ENCODE results near the gene CCDC142. TPM values are rescaled to one million over a fixed set of nuclear protein-coding genes. Genes with fewer than 3 reads are reported as not detected.

Gene CCDC142
- total RNA-seq, 3 donors from 2014 or later = 22.6 to 36.5 (median 28.5) TPM

DNA sequence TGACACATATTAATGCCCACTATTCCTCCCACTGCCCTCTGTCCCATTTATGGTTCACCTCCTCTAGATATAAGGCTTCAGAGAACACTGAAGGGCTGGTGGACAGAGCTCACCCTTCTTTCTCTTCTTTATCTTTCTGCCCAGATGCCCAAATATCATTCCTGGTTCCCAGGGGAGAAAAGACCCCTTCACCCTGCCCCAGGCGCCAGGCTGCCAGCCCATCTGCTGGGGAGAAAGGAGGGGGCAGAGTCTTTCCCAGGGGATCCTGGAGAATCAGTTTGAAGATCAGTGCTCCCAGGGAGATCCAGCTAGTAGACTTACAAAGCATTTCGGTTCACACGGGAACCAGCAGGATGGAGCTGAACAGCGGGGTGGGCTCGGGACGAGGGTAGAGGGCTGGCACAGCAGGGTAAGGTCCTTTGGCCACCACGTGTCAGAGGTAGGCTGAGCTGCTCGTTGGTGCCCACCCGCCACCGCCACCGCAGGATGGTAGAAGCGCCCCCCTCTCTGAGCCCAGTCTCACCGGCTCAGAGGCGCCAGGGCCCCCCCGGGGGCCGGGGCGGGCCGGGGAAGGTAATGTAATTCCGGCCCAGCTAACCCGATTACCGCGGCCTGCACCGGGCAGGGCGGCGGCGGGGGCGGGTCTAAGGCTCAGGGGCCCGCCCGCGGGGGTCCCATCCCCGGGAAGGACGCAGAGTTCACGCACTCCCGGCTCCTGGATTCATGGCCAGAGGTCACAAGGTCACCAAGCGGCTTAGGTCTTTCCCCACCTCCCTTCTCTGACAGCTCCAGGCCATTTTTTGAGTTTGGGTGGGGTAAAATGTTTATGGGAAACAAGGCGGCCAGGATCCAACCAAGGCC, 30.2 kb upstream of the CCDC142 start:
- DNase-seq (no peak), ATAC-seq (no peak)
- H3K36me3 ChIP-seq (ENCODE audit: low read depth) = no peaks in the 10 kb centered on the region
- H3K9me3 ChIP-seq = no peaks in the 10 kb centered on the region
- TF ChIP-seq, protein P1, sequence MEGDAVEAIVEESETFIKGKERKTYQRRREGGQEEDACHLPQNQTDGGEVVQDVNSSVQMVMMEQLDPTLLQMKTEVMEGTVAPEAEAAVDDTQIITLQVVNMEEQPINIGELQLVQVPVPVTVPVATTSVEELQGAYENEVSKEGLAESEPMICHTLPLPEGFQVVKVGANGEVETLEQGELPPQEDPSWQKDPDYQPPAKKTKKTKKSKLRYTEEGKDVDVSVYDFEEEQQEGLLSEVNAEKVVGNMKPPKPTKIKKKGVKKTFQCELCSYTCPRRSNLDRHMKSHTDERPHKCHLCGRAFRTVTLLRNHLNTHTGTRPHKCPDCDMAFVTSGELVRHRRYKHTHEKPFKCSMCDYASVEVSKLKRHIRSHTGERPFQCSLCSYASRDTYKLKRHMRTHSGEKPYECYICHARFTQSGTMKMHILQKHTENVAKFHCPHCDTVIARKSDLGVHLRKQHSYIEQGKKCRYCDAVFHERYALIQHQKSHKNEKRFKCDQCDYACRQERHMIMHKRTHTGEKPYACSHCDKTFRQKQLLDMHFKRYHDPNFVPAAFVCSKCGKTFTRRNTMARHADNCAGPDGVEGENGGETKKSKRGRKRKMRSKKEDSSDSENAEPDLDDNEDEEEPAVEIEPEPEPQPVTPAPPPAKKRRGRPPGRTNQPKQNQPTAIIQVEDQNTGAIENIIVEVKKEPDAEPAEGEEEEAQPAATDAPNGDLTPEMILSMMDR (IDR thresholded peaks at IDR 0.05) = no peak
- intact Hi-C loops (cut with DNase I, micrococcal nuclease) = no loop called here
- no peak overlapping the region for H3K4me3 ChIP-seq
- peaks cover 32% of the 10 kb centered on the region for H3K4me1 ChIP-seq (ENCODE audit: low read depth)

DNA sequence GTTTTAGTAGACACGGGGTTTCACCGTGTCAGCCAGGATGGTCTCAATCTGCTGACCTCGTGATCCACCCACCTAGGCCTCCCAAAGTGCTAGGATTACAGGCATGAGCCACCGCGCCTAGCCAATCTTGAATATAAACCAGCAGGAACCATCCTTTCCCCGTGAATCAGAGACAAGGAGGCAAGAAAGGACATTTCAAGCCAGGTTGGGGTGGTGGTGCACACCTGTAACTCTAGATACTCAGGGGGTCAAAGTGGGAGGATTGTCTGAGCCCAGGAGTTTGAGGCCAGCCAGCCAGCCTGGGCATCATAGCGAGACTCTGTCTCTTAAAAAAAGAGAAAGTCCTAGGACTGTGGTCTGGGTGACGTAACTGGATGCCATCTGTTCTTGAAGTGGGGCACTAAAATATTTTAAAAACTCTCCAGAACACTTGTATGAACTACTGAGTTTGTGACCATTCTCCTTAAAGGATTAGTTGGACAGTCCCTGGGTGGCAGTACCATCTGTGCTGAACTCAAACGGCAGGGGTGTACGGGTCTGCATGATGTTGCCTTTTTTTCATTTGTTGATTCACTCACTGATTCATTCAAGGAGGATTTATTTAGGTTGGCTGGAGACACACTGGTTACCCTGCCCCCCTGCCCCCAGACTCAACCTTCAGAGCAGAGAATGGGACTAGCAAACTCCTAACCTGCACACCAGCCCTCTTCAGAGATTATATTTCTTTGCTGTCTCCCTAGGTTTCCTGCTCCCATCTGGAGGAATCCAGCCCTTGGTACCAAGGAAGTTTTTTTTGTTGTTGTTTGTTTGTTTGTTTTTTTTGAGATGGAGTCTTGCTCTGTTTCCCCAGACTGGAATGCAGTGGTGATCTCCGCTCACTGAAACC, 28.5 kb upstream of the CCDC142 start:
- H3K36me3 ChIP-seq (ENCODE audit: low read depth) = no peaks in the 10 kb centered on the region
- DNase-seq (no peak), ATAC-seq (no peak)
- intact Hi-C loops (cut with DNase I, micrococcal nuclease) = no loop called here
- peaks cover 33% of the 10 kb centered on the region for H3K4me1 ChIP-seq (ENCODE audit: low read depth)
- H3K4me3 ChIP-seq = no peak overlapping the region
- TF ChIP-seq, protein P1 (IDR thresholded peaks at IDR 0.05) = no peak
- no peaks in the 10 kb centered on the region for H3K9me3 ChIP-seq

- no peaks in the 10 kb centered on the region for H3K9me3 ChIP-seq
- intact Hi-C loops (cut with DNase I, micrococcal nuclease) = no loop called here
- TF ChIP-seq, protein P1 (IDR thresholded peaks at IDR 0.05) = no peak
These were observed 27.5 kb upstream of the CCDC142 start for GRCh38 chr2:74510272-74510671.

DNA sequence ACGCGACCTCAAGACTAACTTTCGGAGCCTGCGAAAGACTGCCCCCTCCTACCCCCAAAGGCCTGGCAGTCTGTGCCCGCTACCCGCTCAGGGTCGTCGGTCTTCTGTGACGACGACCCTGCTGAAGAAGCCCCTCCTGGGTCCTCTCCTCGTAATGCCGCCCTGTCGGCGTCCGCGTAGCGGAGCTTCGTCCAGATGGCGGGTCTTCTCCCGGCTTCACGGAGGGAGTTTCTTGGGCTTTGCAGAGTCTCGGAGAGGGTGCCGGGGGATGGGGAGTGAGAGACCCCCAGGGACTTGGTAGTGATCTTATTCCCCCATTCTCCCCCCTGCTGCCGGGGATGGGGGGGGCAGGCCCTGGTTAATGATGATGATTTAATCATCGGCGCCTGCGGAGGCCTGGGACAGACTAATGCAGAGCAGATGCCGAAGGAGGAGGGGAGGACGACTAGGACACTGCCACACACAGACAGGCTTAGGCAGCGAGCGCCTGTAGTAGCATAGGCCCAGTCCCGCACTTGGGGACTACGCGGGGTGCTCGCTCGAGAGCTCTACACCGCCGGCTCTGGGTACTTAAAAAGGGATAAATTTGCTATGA, 25.2 kb upstream of the CCDC142 start:
- intact Hi-C loops (cut with DNase I, micrococcal nuclease) = no loop called here
- ATAC-seq = peak; percentile 53
- Histone ChIP-seq H3K4me3 (peak overlapping the region; percentile 46), H3K4me1 (ENCODE audit: low read depth) (peaks cover 34% of the 10 kb centered on the region), H3K36me3 (ENCODE audit: low read depth) (no peaks in the 10 kb centered on the region), H3K9me3 (no peaks in the 10 kb centered on the region)
- peak; percentile 61 to 72 (median 70) for DNase-seq
- TF ChIP-seq, protein P1 (IDR thresholded peaks at IDR 0.05) = no peak

More at GRCh38 chr2:74510272-74510671, 27.5 kb upstream of the CCDC142 start:
- Histone ChIP-seq H3K36me3 (ENCODE audit: low read depth) (no peaks in the 10 kb centered on the region), H3K4me1 (ENCODE audit: low read depth) (peaks cover 33% of the 10 kb centered on the region), H3K4me3 (no peak overlapping the region)
- ATAC-seq = no peak
- DNase-seq = no peak

GRCh38 chr2:74507145-74507925, 24.5 kb upstream of the CCDC142 start, which contains the start of gene PCGF1:
PCGF1 (minus strand) TSS chr2:74507695; CDS start chr2:74507668, 27 bp downstream.
- ATAC-seq (peak; percentile 93), DNase-seq (peak; percentile 100)
- Histone ChIP-seq H3K9me3 (no peaks in the 10 kb centered on the region), H3K4me3 (peak within 1 kb of the TSS; percentile 46), H3K4me1 (ENCODE audit: low read depth) (peaks cover 34% of the 10 kb centered on the region), H3K36me3 (ENCODE audit: low read depth) (no peaks in the 10 kb centered on the region)
- TF ChIP-seq, protein P1 (IDR thresholded peaks at IDR 0.05) = no peak
- intact Hi-C loops (cut with DNase I, micrococcal nuclease) = no loop called here
